ENCODE data around the gene CAMK2N1. TPM values are rescaled to one million over a fixed set of nuclear protein-coding genes. Genes with fewer than 3 reads are reported as not detected.

CAMK2N1 gene
- total and polyA plus RNA-seq, 2 of the 13 experiments (the other 11 are each of a cell fraction or from before 2014, with no cell fraction given): 38.0 to 38.6 TPM

- no peak for TF ChIP-seq AKAP8 (CRISPR knock-in tag; IDR thresholded peaks at IDR 0.05)
- TF ChIP-seq ZMAT3 (CRISPR knock-in tag; conservative IDR thresholded peaks at IDR 0.05): peak; percentile 49; the same call in 1 of the 2 replicates
- TF ChIP-seq, protein P1, sequence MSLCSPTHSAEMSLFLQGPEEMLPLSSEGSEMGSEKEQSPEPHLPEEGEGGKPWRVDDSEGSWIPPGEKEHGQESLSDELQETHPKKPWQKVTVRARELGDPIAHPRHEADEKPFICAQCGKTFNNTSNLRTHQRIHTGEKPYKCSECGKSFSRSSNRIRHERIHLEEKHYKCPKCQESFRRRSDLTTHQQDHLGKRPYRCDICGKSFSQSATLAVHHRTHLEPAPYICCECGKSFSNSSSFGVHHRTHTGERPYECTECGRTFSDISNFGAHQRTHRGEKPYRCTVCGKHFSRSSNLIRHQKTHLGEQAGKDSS (CRISPR knock-in tag; IDR thresholded peaks at IDR 0.05; ENCODE audit: borderline replicate concordance, low read depth): 0 out of 2 replicates have a peak, but pooled peaks have one; percentile 37
- peak; percentile 40; the same call in 1 of the 2 replicates for TF ChIP-seq ZSCAN21 (CRISPR knock-in tag; IDR thresholded peaks at IDR 0.05; ENCODE audit: borderline replicate concordance)
- TF ChIP-seq SATB2 (CRISPR knock-in tag; IDR thresholded peaks at IDR 0.05): no peak
- 0 out of 2 replicates have a peak, but pooled peaks have one; percentile 17 for TF ChIP-seq ZNF160 (CRISPR knock-in tag; IDR thresholded peaks at IDR 0.05)
- peak; percentile 64; the same call in 1 of the 2 replicates for TF ChIP-seq KAT7 (CRISPR knock-in tag; IDR thresholded peaks at IDR 0.05; ENCODE audit: borderline replicate concordance)
- TF ChIP-seq PHF5A (CRISPR knock-in tag; IDR thresholded peaks at IDR 0.05; ENCODE audit: low read depth, unreplicated experiment): no peak
- TF ChIP-seq NCOR1 (IDR thresholded peaks at IDR 0.05; ENCODE audit: borderline replicate concordance, low read length): no peak
- TF ChIP-seq ZNF367 (CRISPR knock-in tag; IDR thresholded peaks at IDR 0.05; ENCODE audit: borderline replicate concordance): no peak
- 0 out of 2 replicates have a peak, but pooled peaks have one; percentile 9 for TF ChIP-seq SIN3A (IDR thresholded peaks at IDR 0.05; ENCODE audit: borderline replicate concordance, low read depth, low read length)
- TF ChIP-seq KLF6 (CRISPR knock-in tag; IDR thresholded peaks at IDR 0.05): peak; percentile 86
- TF ChIP-seq ZNF674 (CRISPR knock-in tag; IDR thresholded peaks at IDR 0.05; ENCODE audit: low read depth): no peak
- peak; percentile 94 for TF ChIP-seq HIVEP1 (CRISPR knock-in tag; IDR thresholded peaks at IDR 0.05)
- TF ChIP-seq MTA1 (CRISPR knock-in tag; IDR thresholded peaks at IDR 0.05; ENCODE audit: borderline replicate concordance): peak; percentile 89; the same call in 1 of the 2 replicates
- TF ChIP-seq ZNF382 (CRISPR knock-in tag; IDR thresholded peaks at IDR 0.05; ENCODE audit: borderline replicate concordance): no peak
- TF ChIP-seq KDM2A (CRISPR knock-in tag; IDR thresholded peaks at IDR 0.05; ENCODE audit: borderline replicate concordance, low read depth): peak; percentile 77; the same call in 1 of the 2 replicates
- 0 out of 2 replicates have a peak, but pooled peaks have one; percentile 16 for TF ChIP-seq ELF3 (CRISPR knock-in tag; IDR thresholded peaks at IDR 0.05)
- TF ChIP-seq DMAP1 (CRISPR knock-in tag; IDR thresholded peaks at IDR 0.05): peak; percentile 79; the same call in 1 of the 2 replicates
- TF ChIP-seq LRRFIP1 (CRISPR knock-in tag; conservative IDR thresholded peaks at IDR 0.05): no peak
- 0 out of 2 replicates have a peak, but pooled peaks have one; percentile 62 for TF ChIP-seq ZNF451 (CRISPR knock-in tag; IDR thresholded peaks at IDR 0.05)
- no peak; the same call in 1 of the 2 replicates for TF ChIP-seq ZNF879 (CRISPR knock-in tag; IDR thresholded peaks at IDR 0.05)
- no peak for TF ChIP-seq ZNF619 (CRISPR knock-in tag; IDR thresholded peaks at IDR 0.05)
- TF ChIP-seq ZSCAN25 (CRISPR knock-in tag; IDR thresholded peaks at IDR 0.05): peak; percentile 62
These were observed 636 bp upstream of the CAMK2N1 start (continued) for GRCh38 chr1:20486457-20487235.
